Body of pancreas (tissue), 4 donors: ENCODE results near the gene RECK.

Experiments used
- CTCF ChIP-seq, 7 experiments: fragments of 450-650 bp in 4 of 7; fragments of 200-600 bp in 3 of 7; sonication (generic) in 3 of 7; IDR thresholded peaks; one replicate each; pipeline ENCODE4 v1.5.1; 2016 to 2019; ENCODE audit warnings: antibody characterized with exemption in 7 of 7
- POLR2A ChIP-seq, 3 donors: fragments of 450-650 bp; IDR thresholded peaks; one replicate each; pipeline ENCODE4 v1.6.1; 2016; ENCODE audit warnings: antibody characterized with exemption in 3 of 3, mild to moderate bottlenecking in 2 of 3

- no peak for TF ChIP-seq CTCF (IDR thresholded peaks at IDR 0.05)
- no peak for TF ChIP-seq POLR2A (IDR thresholded peaks at IDR 0.05)
These were observed 100.8 kb downstream of the RECK start for GRCh38 chr9:36137392-36138004.
